ENCODE data around the gene TENM4.

DNA sequence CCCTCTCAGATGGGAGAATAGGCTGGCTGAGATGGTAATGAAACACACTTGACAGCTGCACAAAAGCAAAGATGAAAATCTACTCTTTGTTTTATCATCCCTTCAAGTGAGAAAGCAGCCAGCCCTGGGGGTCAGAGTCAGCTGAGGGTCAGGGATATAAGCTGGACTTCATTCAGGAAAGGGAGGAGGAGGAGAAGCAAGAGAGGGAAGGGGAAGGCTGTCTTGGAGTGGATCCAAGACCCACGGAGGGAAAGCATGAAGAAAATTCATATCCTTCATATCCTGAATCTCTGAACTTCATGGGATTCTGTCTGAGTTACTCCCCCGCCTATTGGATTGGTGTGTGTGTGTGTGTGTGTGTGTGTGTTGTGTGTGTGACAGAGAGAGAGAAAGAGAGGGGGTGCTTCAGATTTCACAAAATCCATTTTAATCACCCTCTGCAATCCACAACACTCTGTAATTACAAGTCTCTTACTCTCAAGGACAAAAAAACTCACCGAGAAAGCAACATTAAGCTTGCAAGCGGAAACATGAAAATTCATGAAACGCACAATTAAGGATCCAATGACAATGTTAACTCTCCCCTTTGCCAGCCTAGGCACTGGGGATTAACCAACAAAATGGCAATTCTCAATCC, 327.7 kb downstream of the TENM4 start:
- no peak for TF ChIP-seq ZNF175 (tag by site-specific recombination; IDR thresholded peaks at IDR 0.05)
- no peak for TF ChIP-seq ZNF302 (tag by site-specific recombination; IDR thresholded peaks at IDR 0.05; ENCODE audit: low read depth)
- TF ChIP-seq ZNF18 (tag by site-specific recombination; IDR thresholded peaks at IDR 0.05) = no peak
- no peak for TF ChIP-seq CTCF (tag by site-specific recombination; IDR thresholded peaks at IDR 0.05)
- TF ChIP-seq ZNF133 (tag by site-specific recombination; IDR thresholded peaks at IDR 0.05) = no peak
- TF ChIP-seq, protein P1, sequence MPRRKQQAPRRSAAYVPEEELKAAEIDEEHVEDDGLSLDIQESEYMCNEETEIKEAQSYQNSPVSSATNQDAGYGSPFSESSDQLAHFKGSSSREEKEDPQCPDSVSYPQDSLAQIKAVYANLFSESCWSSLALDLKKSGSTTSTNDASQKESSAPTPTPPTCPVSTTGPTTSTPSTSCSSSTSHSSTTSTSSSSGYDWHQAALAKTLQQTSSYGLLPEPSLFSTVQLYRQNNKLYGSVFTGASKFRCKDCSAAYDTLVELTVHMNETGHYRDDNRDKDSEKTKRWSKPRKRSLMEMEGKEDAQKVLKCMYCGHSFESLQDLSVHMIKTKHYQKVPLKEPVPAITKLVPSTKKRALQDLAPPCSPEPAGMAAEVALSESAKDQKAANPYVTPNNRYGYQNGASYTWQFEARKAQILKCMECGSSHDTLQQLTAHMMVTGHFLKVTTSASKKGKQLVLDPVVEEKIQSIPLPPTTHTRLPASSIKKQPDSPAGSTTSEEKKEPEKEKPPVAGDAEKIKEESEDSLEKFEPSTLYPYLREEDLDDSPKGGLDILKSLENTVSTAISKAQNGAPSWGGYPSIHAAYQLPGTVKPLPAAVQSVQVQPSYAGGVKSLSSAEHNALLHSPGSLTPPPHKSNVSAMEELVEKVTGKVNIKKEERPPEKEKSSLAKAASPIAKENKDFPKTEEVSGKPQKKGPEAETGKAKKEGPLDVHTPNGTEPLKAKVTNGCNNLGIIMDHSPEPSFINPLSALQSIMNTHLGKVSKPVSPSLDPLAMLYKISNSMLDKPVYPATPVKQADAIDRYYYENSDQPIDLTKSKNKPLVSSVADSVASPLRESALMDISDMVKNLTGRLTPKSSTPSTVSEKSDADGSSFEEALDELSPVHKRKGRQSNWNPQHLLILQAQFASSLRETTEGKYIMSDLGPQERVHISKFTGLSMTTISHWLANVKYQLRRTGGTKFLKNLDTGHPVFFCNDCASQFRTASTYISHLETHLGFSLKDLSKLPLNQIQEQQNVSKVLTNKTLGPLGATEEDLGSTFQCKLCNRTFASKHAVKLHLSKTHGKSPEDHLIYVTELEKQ (tag by site-specific recombination; IDR thresholded peaks at IDR 0.05; ENCODE audit: borderline replicate concordance) = no peak
- no peak for TF ChIP-seq ZNF473 (tag by site-specific recombination; IDR thresholded peaks at IDR 0.05)
- no peak for TF ChIP-seq ZNF362 (tag by site-specific recombination; IDR thresholded peaks at IDR 0.05)
- no peak for TF ChIP-seq ZNF169 (tag by site-specific recombination; IDR thresholded peaks at IDR 0.05)
- no peak for TF ChIP-seq SP2 (tag by site-specific recombination; IDR thresholded peaks at IDR 0.05)
- TF ChIP-seq ZBTB17 (tag by site-specific recombination; IDR thresholded peaks at IDR 0.05) = no peak
